Left hindlimb (tissue), 1 donor: Measurements from ENCODE around the gene ACOT12.
"Not testable (repeated sequence)": the region's sequence is repeated elsewhere in the genome, so short reads cannot be mapped to it uniquely, and the experiment has no call there.

Source experiments
- DNase-seq: peaks from one replicate; pipeline ENCODE4 v3.0.0-alpha.2; 2018

The ACOT12 gene

DNA sequence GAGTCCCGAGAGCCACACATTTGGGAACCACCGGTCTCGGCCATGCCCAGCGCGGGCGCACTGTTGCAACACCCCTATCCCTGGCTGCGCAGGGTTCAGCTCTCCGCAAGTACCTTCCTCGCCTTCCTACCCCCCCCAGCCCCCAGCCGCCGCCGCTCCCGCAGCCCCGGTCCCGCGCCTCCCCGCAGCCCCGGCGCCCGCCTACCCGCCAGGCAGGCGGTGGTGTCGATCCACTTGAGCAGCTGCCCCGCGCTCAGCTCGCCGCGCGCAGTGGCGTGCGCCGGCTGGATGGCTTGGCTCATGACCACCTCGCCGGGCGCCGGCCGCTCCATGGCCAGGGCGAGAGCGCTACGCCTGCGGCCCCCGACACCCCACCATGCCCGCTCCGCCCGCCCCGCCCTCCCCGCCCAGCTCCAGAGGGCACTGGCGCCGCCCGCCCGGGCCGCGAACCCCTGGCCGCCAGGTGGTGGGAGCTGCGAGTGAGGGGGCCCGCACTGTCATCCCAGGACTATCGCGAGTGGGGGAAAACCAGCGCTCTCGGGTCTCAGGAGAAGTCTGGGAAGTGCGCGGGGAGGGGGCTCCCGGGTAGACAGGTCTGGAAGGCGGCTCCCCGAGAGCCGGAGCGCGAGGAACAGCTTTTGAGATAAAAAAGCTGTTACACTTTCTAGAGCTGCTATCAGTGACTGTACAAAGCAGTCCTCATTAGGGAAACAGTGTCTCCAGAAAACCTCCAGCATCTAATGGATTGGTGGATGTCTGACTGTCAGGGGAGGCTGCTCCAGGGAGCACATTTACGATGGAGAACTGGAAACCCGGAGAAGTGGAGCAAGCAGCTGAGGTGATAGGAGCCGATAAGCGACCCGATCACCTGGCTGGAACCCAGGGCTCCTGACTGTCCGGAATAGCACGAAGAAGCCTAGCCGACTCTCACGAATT is at the start of gene ACOT12:
TSS of gene ACOT12 (minus strand) at position 352 of the 936 bp plus-strand sequence. CDS start at position 332, 20 bp downstream.
- DNase-seq, result peak; percentile 44

DNA sequence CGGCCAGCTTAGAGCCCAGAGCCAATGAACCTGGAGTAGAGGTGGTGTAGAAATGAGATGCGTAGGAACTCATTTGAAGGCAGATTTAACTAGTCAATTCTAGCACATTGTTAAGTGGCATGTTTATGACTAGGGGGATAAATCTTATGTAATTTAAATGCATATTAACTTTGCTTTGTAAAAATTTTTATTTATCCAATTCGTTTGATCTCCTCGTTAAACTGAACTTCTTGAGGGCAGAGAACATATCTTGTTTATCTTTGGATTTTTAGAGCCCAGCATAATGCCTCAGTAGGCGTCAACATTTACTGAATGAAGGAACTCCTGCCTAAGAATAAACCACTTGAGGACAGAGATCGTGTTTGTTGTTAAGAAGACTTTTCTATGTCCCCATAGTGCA is 41.1 kb upstream of the ACOT12 start:
- no peak for DNase-seq

DNA sequence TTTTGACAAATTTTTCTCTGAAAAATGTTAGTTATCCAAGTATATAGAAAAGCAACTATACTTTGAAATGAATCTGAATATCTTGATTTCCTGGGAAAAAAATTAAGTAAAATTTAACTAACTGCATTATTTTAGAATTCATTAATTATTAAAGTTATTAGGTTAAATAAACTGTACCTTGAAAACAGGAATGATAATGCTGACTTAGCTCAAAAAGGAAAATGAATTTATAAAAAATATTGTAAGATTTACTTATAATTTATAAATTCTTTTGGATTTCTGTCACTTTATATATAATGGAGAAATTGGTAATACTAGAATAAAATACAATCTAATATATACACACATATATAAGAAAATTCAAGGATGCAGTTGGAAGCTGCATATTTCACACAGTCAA is 36.1 kb upstream of the ACOT12 start:
- DNase-seq, result no peak

DNA sequence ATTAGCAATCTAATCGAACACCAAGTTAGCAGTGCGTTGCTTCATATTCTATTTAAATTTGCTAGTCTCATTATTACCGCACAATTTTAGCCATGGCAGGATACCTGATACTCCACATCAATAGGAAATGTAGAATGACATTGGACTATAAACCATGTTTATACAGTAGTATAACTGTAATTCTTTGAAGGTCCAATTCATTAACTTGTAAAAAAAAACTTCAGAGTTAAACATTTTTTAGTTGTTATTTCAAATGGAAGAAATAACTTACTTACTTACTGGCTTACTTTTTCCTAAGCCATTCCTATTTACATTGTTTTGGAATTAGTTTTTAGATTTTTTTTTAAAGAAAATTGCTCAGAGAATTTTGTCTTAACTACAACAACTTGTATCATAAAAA is 35.4 kb upstream of the ACOT12 start:
- DNase-seq, result no peak

DNA sequence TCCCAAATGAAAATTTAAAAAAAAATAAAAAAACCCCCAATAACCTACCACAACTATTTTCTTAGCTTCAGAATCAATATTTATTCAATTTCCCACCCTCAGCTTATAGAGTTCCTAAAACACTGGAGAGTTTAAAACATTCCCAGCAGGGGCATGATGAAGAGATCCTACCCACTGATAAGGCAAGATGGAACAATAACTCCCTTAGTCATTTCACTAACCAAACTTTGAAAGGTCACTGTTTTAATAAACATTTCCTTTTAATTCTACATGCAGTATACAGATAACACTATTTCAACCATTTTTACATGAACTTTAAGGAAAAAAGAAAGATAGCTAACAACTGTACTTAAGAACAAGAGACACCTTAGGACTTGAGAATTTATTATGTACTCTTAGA is 34.9 kb upstream of the ACOT12 start:
- no peak for DNase-seq

DNA sequence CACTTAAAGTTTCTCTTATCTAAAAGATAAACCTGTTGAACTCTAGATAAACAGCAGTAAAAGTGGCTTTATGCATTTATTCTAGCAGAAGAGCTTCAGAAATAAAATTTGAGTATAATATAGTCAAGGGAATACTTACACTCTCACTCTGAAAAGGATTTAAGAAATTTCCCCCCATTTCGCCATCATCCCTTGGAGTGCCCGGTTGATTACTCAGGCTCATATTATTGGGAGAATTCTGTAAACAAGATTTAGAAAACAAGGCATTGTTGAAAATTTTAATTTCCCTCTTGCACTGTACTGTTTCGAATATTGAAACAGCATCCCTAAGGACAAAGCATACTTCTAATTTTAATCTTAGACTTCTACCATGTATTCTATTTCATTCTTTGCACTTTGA is 34.5 kb upstream of the ACOT12 start:
- no peak for DNase-seq

DNA sequence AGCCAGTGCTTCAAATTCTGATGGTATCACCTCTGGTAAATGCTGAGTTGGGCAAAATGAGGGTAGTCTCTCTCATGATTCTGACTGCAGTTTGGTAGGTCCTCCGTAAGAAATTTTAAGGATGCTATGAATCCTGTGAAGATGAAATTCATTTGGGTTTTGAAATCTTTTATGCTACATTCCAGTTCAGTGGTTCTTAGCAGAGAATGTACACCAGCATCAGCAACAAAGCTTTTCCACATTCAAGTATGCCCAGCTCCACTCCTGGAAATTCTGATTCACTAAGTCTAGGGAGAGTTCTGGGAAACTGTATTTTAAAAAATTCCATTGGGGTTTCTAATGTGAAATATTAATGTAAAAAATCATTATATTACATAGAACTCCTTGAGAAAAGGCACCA is 33.6 kb upstream of the ACOT12 start:
- no peak for DNase-seq

DNA sequence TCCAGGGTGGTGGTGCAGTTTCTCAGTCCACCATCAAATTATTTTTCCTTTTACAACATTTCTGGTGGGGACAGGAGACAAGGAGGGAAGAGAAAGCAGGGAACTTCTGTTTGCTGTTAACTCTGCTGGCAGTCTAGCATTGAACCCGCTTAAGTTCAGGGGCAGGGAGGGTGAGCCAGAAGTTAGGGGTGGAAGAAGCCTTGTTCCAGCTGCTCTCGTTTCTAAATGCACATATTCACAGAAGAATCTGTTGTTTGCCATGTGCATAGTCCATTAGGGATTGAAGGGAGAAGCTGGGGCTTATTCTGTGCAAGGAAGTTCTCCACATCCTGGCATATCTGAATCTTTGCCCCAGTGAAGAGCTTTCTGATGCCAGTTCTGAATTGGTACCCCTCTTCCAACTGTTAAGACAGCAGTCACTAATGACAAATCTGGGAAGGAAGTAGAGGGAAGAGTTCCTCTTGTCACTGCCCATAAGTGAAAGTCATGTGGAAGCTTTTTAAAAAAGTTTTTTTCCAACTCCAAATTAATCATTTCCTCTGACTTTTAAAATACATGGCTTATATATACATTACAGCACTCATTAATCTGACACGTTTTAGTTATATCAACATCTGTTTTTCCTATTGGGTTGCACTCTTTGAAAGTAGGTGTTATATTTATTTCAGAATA is 32.6 kb upstream of the ACOT12 start:
- DNase-seq, result no peak

DNA sequence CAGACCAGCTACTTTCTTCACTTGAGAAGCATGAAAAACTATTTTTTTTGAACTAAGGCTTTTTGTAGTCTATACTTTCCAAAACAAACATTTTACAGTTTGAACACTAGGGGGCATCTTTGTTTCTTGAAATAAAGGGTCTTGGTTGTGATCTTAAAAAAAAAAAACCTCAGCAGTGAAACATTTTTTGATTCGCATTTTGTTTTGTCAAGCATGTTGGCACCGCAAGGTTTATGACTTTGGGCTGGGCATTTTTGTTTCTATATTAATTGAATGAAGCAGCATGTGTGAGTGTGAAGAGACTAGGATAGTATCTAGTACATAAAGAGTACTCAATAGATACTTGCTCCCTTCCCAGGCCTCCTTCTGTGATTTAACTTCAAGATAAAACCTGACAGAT is 31.6 kb upstream of the ACOT12 start:
- no peak for DNase-seq

DNA sequence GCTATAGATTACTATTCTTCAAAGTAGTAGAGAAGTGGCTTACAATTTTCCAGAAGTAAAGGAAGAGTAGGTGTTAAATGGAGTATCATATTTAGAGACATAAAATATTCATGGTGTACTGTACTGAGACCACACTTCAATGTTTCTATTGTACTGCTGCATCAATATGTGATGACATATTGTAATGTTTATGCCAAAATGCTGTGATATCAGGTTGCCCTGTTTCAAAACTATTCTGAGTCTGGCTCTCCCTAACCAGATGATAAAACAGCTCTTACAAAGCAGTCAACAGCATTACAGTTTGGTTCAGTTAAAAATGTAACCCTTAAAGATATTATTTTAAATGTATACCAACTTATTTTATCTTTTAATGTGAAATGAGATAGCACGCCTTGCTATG is 30.8 kb upstream of the ACOT12 start:
- no peak for DNase-seq

DNA sequence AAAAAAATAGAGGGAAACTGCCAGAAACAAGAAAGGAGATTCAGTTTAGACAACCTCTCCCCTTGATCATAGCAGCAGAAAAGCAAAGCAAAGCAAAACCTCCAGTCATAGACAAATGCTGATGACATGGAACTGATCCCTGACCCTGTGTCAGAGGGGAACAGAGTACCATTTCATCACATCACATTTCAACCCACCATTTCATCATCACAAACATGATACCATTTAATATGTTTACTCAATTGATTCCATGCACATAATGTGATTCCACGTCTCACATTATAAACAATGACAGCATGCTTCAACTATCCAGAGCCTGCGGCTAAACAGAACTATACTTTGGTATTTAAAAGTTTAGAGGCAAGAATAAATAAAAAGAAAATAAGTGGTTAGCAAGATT is 28.7 kb upstream of the ACOT12 start:
- no peak for DNase-seq

DNA sequence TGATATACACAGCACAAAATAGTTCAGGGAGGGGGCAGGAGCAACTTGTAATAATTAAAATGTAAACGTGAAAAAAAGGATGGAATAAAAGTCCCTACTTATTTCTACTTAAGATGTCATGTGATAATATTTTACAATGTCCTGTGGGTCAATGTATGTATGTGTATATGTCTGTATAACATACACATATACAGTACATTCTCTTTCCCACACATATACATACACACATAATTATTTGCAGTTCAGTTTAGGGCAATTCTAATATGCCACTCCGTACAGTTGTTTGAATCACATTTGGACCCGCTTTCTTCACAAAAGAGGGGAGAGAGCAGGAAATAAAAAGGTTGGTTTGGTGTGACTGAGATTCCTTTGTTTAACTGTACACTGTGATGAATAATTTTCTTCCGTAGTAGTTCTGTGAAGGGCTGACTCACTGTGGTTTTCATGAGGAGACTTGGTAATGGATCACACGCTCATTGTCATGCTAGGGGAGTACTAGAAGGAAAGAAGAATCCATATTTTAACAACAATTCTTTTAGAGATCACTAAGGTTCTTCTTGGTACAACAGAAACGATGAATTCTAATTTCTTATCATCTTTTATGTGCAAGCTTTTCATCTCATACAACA is 26.2 kb upstream of the ACOT12 start:
- DNase-seq, result no peak

DNA sequence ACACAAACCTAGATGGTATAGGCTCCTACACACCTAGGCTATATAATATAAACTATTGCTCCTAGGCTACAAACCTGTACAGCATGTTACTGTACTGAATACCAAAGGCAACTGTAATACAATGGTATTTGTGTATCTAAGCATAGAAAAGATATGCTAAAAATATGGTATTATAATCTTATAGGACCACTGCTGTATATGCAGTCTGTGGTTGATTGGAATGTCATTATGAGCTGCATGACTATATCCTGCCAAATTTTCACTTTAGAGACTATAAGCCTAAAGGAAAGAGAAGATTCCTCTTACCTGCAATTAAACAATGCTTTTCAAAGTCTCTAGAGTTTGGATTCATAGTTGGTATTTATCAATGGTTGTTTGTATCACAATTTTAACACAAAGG is 24.7 kb upstream of the ACOT12 start:
- no peak for DNase-seq

DNA sequence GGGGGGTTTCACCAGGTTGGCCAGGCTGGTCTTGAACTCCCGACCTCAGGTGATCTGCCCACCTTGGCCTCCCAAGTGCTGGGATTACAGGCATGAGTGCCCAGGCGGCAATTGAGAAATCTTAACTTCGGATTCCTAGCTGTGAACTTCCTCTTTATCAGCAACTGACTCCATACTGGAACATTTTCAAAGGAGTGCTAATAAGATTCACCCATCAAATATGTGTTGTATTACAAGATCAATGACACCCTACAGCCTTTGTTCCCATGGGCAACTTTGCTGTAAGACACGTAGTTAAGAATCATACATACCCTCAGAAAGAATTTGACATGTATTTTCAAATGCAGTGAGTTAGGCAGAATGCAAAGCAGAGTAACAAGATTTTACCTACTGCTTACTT is 23.1 kb upstream of the ACOT12 start:
- DNase-seq, result no peak

DNA sequence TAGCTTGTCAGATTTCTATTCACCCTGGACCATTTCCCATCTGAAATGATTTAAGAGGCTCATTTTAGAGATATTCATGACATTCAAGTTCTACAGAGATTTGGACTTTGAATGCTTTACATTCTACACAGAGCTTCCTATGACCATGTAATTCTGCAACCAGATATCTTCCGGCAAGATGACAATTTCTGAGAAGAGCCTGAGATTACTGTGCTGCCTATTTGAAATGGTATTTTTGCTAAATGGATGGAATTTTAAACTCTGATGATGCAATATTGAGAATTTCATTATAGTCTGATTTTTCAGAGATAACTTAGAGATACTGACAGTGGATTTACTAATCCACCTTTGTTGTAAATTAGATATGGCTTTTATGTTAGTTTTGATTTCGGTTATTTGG is 16.0 kb upstream of the ACOT12 start:
- no peak for DNase-seq

DNA sequence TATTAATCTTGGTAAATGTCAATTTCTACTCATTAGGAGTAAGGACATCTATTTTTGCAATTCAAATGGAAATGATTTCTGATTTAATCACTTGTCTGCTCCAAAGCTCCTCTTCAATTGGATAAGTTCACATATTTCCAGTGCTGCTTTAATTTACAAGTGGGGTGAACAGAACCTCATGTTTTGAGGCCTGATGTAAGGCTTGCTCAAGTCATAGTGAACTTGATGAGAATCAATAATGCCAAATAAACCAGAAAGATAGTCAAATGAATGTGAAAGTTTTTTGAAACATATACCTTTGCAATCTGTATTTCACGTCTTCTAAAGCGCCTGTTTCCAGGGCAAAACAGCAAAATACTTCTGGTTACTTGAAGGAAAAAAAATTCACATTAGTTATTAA is 15.4 kb upstream of the ACOT12 start:
- DNase-seq, result no peak

DNA sequence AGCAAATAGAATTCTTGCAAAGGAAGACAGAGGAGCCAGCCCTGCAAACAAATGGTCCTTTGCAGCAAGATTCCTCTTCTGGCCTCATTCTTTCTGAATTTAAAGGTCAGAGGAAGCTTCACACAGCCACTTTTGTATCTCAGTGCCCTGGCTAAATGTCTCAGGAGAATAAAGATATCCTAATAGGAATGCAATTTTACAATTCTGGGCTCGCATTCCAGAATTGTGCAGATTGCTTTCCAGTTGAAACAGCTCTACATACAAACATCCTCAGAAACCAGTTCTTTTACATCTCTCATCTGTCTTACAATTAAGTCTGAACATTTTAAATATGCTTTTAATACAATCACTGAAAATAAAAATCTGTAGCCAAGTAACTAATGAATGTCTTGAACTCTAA is 14.6 kb upstream of the ACOT12 start:
- no peak for DNase-seq

DNA sequence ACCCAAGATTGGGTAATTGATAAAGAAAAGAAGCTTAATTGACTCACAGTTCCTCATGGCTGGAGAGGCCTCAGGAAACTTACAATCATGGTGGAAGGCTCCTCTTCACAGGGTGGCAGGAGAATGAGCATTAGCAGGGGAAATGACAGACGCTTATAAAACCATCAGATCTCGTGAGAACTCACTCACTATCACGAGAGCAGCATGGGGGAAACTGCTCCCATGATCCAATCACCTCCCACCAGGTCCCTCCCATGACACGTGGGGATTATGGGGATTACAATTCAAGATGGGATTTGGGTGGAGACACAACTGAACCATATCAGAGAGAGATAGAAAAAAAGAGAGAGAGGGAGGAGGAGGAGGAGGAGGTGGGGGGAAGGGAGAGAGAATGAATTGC is 13.9 kb upstream of the ACOT12 start:
- DNase-seq, result not testable (repeated sequence)

DNA sequence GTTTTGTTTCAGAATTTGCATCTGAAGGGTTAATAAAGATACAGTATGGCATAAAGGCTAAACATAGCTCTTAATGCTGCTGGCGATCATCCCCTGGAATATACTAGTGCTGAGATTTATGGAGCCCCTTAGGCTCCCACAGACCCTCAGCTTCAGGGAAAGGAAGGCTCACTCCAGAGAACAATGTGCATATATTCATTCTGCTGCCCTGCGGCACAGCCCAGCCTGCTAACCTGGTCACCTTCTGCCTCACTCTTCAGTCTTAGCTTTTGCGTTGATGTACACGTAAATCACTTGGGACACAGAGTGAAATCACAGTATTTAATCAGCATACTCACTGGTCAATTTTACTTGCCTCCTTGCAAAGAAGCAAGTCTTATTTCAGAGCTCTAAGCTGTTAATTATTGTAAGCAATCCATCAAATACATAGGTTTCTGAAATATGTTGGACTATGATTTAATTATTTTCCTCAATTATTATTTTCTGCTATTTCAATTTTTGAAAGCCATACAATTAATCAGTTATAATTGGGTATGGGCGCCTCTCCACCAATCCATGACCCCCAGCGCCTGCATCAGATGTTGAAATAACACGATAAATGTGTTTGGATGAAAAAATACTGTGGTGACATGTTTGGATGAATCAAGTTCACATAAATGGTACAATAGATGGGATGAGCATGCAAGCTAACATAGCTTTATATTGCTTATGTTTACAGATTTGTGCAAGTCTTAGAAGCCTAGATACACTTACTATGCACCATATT is 11.4 kb upstream of the ACOT12 start:
- DNase-seq, result no peak

DNA sequence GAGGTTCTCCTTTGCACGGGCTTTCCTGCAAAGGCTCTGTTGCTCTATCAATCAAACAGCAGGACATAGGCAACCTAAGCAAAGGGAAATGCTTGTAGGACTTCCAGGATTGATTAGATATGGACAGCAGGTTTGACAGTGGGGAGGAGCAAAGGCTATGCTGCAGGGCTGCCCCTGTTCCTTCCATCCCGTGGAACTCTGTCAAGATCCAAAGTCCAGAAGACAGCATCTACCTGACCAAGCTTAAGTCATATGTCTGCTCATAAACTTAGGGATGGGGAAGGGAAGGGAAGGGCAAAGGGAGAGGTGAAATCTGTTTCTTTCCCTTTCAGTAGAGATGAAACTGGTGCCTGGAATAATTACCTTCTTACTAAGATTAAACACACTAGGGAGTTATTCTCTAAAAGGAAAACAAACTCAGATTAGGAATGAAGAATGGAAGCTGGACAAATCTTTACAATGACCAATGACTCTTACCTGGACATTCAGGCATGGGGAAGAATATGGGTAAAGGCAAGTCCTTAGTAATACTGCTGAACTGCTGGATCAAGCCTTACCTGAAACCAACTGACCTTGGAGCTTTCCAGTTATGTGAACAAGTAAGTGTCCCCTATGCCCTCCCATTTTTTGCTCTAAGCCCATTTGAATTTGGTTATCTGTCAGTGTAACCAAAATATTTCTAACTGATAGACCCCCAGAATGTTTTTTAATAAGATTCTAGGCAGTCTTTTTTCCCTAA is 8.4 kb upstream of the ACOT12 start:
- no peak for DNase-seq

DNA sequence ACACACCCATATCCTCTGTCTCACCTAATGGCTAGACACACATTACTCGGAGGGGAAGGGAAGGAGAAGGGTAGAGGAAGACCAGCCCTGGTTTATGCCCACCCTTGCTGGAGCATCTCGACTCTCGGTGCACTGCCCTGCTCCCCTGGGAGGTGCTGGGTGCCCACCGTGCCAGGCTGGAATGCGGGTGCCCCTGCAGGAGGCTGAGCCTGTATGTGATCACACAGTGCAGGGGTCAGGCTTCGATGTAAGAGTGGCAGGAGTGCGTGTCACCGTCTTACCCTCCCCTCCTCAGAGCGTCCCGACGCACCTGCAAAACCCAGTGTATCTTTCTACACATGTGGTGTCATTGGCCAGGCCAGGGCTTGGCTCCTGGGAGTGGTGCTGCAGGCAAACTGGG is 7.3 kb upstream of the ACOT12 start:
- no peak for DNase-seq

DNA sequence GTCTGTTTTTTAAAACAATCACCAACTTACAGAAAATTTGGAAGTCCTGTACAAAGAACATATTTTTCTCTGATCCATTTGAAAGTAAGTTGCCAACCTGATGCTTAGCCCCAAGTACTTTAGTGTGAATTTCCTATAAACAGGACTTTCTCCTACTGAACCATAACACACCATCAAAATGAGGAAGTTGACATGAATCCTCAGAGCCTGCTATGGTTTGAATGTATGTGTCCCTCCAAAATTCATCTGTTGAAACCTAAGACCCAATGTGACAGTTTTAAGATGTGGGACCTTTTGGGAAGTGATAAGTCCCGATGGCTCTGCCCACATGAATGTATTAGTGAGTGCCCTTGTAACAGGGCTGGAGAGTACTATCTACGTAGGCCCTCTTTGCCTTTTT is 6.4 kb upstream of the ACOT12 start:
- DNase-seq, result no peak
